ENCODE results near the gene PARD3. TPM values are rescaled to one million over a fixed set of nuclear protein-coding genes. Genes with fewer than 3 reads are reported as not detected.

PARD3 gene
- total RNA-seq, 1 donor from 2014 or later = 34.1 TPM

DNA sequence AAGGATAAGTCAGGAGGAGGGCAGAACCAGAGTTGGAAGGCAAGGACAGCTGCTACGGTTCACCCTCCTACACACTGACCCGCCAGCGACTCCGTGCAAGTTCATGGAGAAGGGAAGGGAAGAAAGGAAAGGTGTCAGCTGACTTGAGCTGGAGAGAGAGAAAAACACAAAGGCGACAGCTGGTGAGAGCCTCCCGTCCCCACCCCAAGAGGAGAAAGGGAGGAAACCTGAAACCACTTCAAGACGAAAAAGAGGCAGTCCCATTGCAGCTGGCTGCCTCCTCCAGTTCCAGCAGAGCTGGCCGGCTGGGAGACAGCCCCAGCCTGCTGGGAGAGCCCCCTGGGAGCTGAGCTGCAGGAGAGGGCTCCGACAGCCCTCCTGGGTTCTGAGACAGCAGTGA, 75.2 kb downstream of the PARD3 start:
- DNase-seq (peak; percentile 50), ATAC-seq (peak; percentile 87 to 89)
- no peaks in the 10 kb centered on the region for H3K9me3 ChIP-seq
- no peaks in the 10 kb centered on the region for H3K36me3 ChIP-seq
- H3K27me3 ChIP-seq (ENCODE audit: low read depth) = no peaks in the 10 kb centered on the region
- peak overlapping the region; percentile 17 for H3K4me3 ChIP-seq
- peaks cover 29% of the 10 kb centered on the region for H3K4me1 ChIP-seq
- intact Hi-C loops (cut with DNase I) = no loop called here
- TF ChIP-seq, protein P1, sequence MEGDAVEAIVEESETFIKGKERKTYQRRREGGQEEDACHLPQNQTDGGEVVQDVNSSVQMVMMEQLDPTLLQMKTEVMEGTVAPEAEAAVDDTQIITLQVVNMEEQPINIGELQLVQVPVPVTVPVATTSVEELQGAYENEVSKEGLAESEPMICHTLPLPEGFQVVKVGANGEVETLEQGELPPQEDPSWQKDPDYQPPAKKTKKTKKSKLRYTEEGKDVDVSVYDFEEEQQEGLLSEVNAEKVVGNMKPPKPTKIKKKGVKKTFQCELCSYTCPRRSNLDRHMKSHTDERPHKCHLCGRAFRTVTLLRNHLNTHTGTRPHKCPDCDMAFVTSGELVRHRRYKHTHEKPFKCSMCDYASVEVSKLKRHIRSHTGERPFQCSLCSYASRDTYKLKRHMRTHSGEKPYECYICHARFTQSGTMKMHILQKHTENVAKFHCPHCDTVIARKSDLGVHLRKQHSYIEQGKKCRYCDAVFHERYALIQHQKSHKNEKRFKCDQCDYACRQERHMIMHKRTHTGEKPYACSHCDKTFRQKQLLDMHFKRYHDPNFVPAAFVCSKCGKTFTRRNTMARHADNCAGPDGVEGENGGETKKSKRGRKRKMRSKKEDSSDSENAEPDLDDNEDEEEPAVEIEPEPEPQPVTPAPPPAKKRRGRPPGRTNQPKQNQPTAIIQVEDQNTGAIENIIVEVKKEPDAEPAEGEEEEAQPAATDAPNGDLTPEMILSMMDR (IDR thresholded peaks at IDR 0.05) = no peak
- peak overlapping the region; percentile 10 for H3K27ac ChIP-seq

DNA sequence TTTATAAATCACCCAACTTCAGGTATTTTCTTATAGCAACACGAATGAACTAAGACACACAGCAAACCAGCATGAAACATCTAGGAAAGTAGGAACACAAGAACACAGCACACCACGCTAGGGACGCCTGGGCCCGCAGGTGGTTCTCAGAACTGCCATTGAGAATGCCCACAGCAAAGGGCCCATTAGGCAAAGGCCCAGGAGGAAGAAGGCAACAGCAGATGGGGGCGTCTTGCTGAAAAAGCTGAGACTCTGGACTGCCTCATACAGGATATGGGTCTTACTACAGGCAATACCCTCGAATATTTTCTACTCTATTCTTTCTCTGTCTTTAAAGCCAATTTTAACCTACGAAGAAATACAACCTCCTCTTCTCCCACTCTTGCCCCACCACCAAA, 77.3 kb downstream of the PARD3 start:
- Histone ChIP-seq H3K9me3 (no peaks in the 10 kb centered on the region), H3K4me1 (peaks cover 18% of the 10 kb centered on the region), H3K4me3 (no peak overlapping the region), H3K27me3 (ENCODE audit: low read depth) (no peaks in the 10 kb centered on the region), H3K36me3 (no peaks in the 10 kb centered on the region), H3K27ac (no peak overlapping the region)
- ATAC-seq = no peak
- DNase-seq = no peak
- TF ChIP-seq, protein P1 (IDR thresholded peaks at IDR 0.05) = no peak
- intact Hi-C loops (cut with DNase I) = no loop called here

DNA sequence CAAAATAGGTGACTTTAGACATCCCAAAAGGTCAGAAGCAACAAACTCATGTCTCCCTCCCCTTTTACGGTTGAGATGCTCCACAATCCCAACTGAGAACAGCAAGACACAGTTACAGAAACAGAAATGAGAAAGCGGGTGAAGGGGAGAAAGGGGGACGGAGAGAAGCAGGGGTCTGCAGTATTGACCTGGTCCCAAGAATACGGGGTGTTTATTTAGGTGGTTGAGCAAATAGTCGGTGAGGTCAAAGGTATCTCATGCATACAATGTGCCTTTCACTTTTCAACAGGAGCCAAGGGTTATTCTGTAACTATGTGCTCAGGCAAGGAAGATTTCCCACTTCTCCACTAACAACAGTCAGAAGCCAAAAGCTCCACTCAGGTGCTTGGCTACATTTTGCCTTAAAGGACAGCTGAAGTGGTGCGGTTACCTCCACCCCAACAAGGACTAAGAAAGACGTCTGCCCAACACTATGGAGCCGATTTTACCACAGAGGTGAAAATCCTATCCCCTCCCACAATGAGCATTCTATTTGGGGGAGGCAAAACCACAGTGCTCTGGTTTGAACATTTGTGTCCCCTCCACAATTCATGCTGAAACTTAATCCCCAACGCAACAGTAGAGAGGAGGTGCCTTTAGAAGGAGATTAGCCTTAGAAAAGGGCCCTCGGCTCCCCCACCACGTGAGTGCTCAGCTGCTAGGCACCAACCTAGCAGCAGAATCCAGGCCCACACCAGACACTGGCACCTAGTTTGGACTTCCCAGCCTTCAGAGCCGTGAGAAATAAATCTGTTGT, 77.9 kb downstream of the PARD3 start:
- Histone ChIP-seq H3K36me3 (no peaks in the 10 kb centered on the region), H3K4me1 (peaks cover 24% of the 10 kb centered on the region), H3K27me3 (ENCODE audit: low read depth) (no peaks in the 10 kb centered on the region), H3K9me3 (no peaks in the 10 kb centered on the region), H3K4me3 (no peak overlapping the region), H3K27ac (no peak overlapping the region)
- ATAC-seq (no peak), DNase-seq (no peak)
- intact Hi-C loops (cut with DNase I) = no loop called here
- TF ChIP-seq, protein P1 (IDR thresholded peaks at IDR 0.05) = no peak

DNA sequence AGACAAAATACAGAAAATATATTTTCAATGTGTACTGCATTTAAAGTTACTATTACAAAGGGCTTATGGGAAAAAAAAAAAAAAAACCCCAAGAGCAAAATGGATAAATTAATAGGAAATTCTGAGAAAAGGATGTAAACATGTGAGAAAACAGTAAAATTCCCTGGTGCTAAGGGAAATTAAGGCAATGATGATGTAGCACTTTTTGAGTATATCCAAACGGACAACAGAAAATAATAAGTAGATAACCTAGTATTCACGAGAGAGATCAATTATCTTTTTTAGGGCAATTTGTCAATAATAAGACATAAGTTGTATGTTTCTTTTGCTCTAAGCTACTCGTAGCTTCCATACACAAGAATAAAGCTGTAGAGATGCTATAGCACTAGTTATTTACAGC, 80.2 kb downstream of the PARD3 start:
- ATAC-seq (no peak), DNase-seq (no peak)
- Histone ChIP-seq H3K27me3 (ENCODE audit: low read depth) (no peaks in the 10 kb centered on the region), H3K4me1 (peaks cover 24% of the 10 kb centered on the region), H3K9me3 (no peaks in the 10 kb centered on the region), H3K36me3 (no peaks in the 10 kb centered on the region), H3K4me3 (no peak overlapping the region), H3K27ac (no peak overlapping the region)
- intact Hi-C loops (cut with DNase I) = no loop called here
- TF ChIP-seq, protein P1 (IDR thresholded peaks at IDR 0.05) = no peak

DNA sequence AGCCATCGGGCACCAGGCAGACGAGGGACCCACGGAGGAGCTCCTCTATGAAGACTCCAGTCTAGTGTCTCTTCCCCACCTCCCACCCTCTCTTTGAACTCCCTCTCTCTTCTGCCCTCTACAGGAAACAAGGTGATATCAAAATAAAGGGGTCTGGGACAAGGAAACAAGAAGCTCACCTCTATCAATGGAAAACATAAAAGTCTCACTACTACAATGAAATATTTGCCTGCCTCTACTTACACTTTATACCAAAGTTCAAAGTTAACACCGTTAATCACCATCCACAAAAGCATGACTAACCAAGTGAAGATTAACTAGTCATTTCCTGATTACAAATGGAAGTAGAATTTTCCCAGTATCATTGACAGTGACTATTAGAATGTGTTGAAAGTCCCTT, 82.2 kb downstream of the PARD3 start:
- Histone ChIP-seq H3K27me3 (ENCODE audit: low read depth) (no peaks in the 10 kb centered on the region), H3K27ac (no peak overlapping the region), H3K4me3 (no peak overlapping the region), H3K9me3 (no peaks in the 10 kb centered on the region), H3K4me1 (peaks cover 22% of the 10 kb centered on the region), H3K36me3 (no peaks in the 10 kb centered on the region)
- ATAC-seq = no peak
- TF ChIP-seq, protein P1 (IDR thresholded peaks at IDR 0.05) = no peak
- intact Hi-C loops (cut with DNase I) = no loop called here
- no peak for DNase-seq

All from lower lobe of right lung (tissue), 2 donors.